Panc1 (cell line): ENCODE data around the gene CRABP1. TPM values are rescaled to one million over a fixed set of nuclear protein-coding genes. Genes with fewer than 3 reads are reported as not detected.

ENCODE experiments used
- ATAC-seq: fragments of 200-7000 bp; cut with Tn5 transposase; 2 replicates; pipeline ENCODE4 v1.9.1; 2020; ENCODE audit warnings: mild to moderate bottlenecking, moderate library complexity
- BruUV-seq: library from RNA; stranded (reverse); fragments of 400-500 nt; replicated peaks from 2 replicates; lab custom pipeline; 2021; lab: Mats Ljungman, UMichigan
- CTCF ChIA-PET: fragments of 300-600 bp; sonication (Branson Sonifier 250); formaldehyde crosslinking; loops from one replicate; lab custom pipeline; 2022; ENCODE audit warnings: antibody characterized with exemption; lab: Charles Lee
- POLR2A ChIA-PET: fragments of 300-600 bp; sonication (Branson Sonifier 250); formaldehyde crosslinking; loops from one replicate; lab custom pipeline; 2022; ENCODE audit warnings: antibody characterized with exemption; lab: Charles Lee
- DNase-seq: peaks from one replicate; pipeline ENCODE4 v3.0.0-alpha.2; 2010; ENCODE audit warnings: low read depth, low spot score
- H3K27ac ChIP-seq: 2 replicates; pipeline ENCODE4 v1.5.1; 2011; ENCODE audit warnings: mild to moderate bottlenecking, low read length, inconsistent platforms
- H3K27me3 ChIP-seq: fragments of 200-500 bp; sonication (Bioruptor generic); 2 replicates; pipeline ENCODE4 v1.6.0; 2014; ENCODE audit warnings: low read length, inconsistent platforms; ENCODE audit not compliant: control insufficient read depth, insufficient read depth
- H3K36me3 ChIP-seq: fragments of 200-500 bp; sonication (Bioruptor generic); 2 replicates; pipeline ENCODE4 v1.5.1; 2014; ENCODE audit warnings: inconsistent platforms, mild to moderate bottlenecking, low read length, moderate library complexity; ENCODE audit not compliant: control insufficient read depth, insufficient read depth
- H3K4me1 ChIP-seq: 2 replicates; pipeline ENCODE4 v1.5.1; 2011; ENCODE audit warnings: inconsistent platforms, mild to moderate bottlenecking, low read length, moderate library complexity; ENCODE audit not compliant: control insufficient read depth, insufficient read depth
- H3K4me3 ChIP-seq, 2 experiments: 2 replicates each; pipeline ENCODE4 v1.5.1; 2011 to 2012; ENCODE audit warnings: low read depth in 2 of 2, low read length in 2 of 2, mild to moderate bottlenecking in 2 of 2, inconsistent platforms in 1 of 2, moderate library complexity in 1 of 2
- H3K9me3 ChIP-seq: fragments of 200-500 bp; sonication (Bioruptor generic); 2 replicates; pipeline ENCODE4 v1.5.1; 2014; ENCODE audit warnings: low read depth, mild to moderate bottlenecking, inconsistent platforms, low read length, moderate library complexity; ENCODE audit not compliant: control insufficient read depth, insufficient read depth
- CTCF ChIP-seq: fragments of 450-650 bp; IDR thresholded peaks from 2 replicates; pipeline ENCODE4 v1.5.1; 2017; ENCODE audit warnings: mild to moderate bottlenecking
- POLR2AphosphoS5 ChIP-seq: IDR thresholded peaks from 2 replicates; pipeline ENCODE4 v1.6.1; 2012; ENCODE audit warnings: mild to moderate bottlenecking, low read depth, low read length, moderate library complexity
- SIN3A ChIP-seq: IDR thresholded peaks from 2 replicates; pipeline ENCODE4 v1.6.1; 2012; ENCODE audit warnings: low read depth, mild to moderate bottlenecking, low read length, moderate library complexity, borderline replicate concordance; ENCODE audit not compliant: insufficient read depth
- TCF7L2 ChIP-seq: IDR thresholded peaks from 2 replicates; pipeline ENCODE4 v1.6.1; 2011; ENCODE audit warnings: mild to moderate bottlenecking, low read depth, low read length, inconsistent platforms
- in situ Hi-C: cut with HindIII; loops from 2 replicates; pipeline ENCODE4 v1.10.0; 2016; ENCODE audit warnings: low sequenced_read_pairs, low pct_unique_long_range_greater_than_20kb
- intact Hi-C: fragments of 100-400 bp; cut with micrococcal nuclease; formaldehyde crosslinking; loops from one replicate; pipeline ENCODE4 v1.10.0; 2022; ENCODE audit not compliant: unreplicated experiment
- total RNA-seq: library from RNA; stranded (reverse); gene quantifications from one replicate; pipeline ENCODE4 v1.2.1, GENCODE V29; 2021; ENCODE audit not compliant: unreplicated experiment
- TF ChIP-seq, protein P1 (sequence below), 2 experiments: IDR thresholded peaks; 2 replicates each; pipeline ENCODE4 v1.6.1; 2011 to 2012; ENCODE audit warnings: low read depth in 2 of 2, control low read depth in 1 of 2, low read length in 1 of 2, mild to moderate bottlenecking in 1 of 2, moderate library complexity in 1 of 2; ENCODE audit not compliant: insufficient read depth in 1 of 2

The CRABP1 gene
- total RNA-seq, 1 experiment from 2014 or later: 6.7 TPM

DNA sequence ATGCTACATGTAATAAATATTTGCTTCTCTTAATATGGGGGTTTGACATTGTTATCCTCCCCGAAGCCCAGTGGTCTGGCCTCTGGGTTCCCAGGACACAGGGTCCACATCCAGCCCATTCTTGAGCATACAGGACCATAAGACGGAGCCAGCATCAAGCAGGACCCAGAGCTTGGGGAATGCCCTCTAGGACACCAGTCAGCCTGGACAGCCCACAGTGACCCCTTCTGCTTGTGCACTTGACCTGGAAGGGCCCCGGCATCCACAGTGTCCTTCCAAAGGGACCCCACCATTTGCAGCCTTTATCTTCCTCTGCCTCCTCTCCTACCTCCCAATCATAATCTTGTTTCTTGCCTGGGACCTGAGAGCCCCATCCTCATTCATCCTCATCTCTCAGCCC is 51.6 kb downstream of the CRABP1 start:
- no peaks in the 10 kb centered on the region for H3K36me3 ChIP-seq
- H3K4me1 ChIP-seq: no peaks in the 10 kb centered on the region
- no peak overlapping the region for H3K4me3 ChIP-seq
- TF ChIP-seq CTCF: no peak
- TF ChIP-seq POLR2AphosphoS5: no peak
- TF ChIP-seq, protein P1, sequence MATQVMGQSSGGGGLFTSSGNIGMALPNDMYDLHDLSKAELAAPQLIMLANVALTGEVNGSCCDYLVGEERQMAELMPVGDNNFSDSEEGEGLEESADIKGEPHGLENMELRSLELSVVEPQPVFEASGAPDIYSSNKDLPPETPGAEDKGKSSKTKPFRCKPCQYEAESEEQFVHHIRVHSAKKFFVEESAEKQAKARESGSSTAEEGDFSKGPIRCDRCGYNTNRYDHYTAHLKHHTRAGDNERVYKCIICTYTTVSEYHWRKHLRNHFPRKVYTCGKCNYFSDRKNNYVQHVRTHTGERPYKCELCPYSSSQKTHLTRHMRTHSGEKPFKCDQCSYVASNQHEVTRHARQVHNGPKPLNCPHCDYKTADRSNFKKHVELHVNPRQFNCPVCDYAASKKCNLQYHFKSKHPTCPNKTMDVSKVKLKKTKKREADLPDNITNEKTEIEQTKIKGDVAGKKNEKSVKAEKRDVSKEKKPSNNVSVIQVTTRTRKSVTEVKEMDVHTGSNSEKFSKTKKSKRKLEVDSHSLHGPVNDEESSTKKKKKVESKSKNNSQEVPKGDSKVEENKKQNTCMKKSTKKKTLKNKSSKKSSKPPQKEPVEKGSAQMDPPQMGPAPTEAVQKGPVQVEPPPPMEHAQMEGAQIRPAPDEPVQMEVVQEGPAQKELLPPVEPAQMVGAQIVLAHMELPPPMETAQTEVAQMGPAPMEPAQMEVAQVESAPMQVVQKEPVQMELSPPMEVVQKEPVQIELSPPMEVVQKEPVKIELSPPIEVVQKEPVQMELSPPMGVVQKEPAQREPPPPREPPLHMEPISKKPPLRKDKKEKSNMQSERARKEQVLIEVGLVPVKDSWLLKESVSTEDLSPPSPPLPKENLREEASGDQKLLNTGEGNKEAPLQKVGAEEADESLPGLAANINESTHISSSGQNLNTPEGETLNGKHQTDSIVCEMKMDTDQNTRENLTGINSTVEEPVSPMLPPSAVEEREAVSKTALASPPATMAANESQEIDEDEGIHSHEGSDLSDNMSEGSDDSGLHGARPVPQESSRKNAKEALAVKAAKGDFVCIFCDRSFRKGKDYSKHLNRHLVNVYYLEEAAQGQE (IDR thresholded peaks at IDR 0.05; ENCODE audit: insufficient read depth in 1 of 2, low read depth in 2 of 2, low read length in 1 of 2): no peak
- TF ChIP-seq SIN3A: no peak
- no peak for TF ChIP-seq TCF7L2
- CTCF ChIA-PET: no interaction called here
- no TSS peak for BruUV-seq
- DNase-seq: no peak
- POLR2A ChIA-PET: no interaction called here
- in situ Hi-C loops: no loop called here
- H3K9me3 ChIP-seq: no peaks in the 10 kb centered on the region
- peaks cover 12% of the 10 kb centered on the region for H3K27me3 ChIP-seq
- intact Hi-C loops: no loop called here
- no peak for ATAC-seq
- no peak overlapping the region for H3K27ac ChIP-seq

DNA sequence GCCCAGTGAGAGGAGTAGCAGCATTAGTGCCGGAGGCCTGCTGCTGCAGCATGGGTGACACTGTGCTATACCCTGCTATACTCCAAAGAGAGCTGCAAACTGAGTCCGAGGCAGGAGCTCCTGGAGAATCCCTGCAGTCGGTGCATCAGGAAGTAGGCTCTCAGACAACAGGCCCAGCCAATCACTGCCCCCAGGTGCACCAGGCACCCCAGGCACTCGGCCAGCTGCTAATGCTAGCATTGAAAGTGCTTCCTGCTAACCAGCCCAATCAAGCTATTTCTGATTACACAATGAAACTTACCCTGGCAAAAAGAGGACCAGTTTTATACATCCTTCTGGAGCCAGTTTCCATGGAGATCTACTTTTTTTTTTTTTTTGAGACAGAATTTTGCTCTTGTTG is 52.3 kb downstream of the CRABP1 start:
- intact Hi-C loops: no loop called here

More for the DNA sequence above, 52.3 kb downstream of the CRABP1 start:
- POLR2A ChIA-PET: no interaction called here
- no TSS peak for BruUV-seq
- Histone ChIP-seq H3K27ac (no peak overlapping the region), H3K4me3 (no peak overlapping the region), H3K4me1 (no peaks in the 10 kb centered on the region), H3K36me3 (no peaks in the 10 kb centered on the region), H3K9me3 (no peaks in the 10 kb centered on the region), H3K27me3 (peaks cover 7% of the 10 kb centered on the region)
- DNase-seq (no peak), ATAC-seq (no peak)
- TF ChIP-seq CTCF (no peak), TCF7L2 (no peak), SIN3A (no peak), POLR2AphosphoS5 (no peak)
- TF ChIP-seq, protein P1 (IDR thresholded peaks at IDR 0.05; ENCODE audit: insufficient read depth in 1 of 2, low read depth in 2 of 2, low read length in 1 of 2): no peak
- CTCF ChIA-PET: no interaction called here
- in situ Hi-C loops: no loop called here
